GM23338 (cell line): ENCODE measurements around the gene TTLL5. TPM values are rescaled to one million over a fixed set of nuclear protein-coding genes. Genes with fewer than 3 reads are reported as not detected.

ENCODE experiments used
- ATAC-seq: fragments of 200-7000 bp; cut with Tn5 transposase; 3 replicates; pipeline ENCODE4 v1.9.1; 2020
- DNase-seq: peaks from one replicate; pipeline ENCODE4 v3.0.0-alpha.2; 2015; ENCODE audit warnings: low spot score
- H2AFZ ChIP-seq: fragments of 200-600 bp; sonication (generic); 2 replicates; pipeline ENCODE4 v1.8.0; 2016; ENCODE audit warnings: antibody characterized with exemption, mild to moderate bottlenecking, moderate library complexity
- H3F3A ChIP-seq: fragments of 200-600 bp; sonication (generic); replicated peaks from 2 replicates; pipeline ENCODE4 v1.8.0; 2017; ENCODE audit warnings: antibody characterized with exemption, mixed run types, low read depth
- H3K27ac ChIP-seq: fragments of 200-600 bp; sonication (generic); 2 replicates; pipeline ENCODE4 v1.6.1; 2016; ENCODE audit warnings: low read depth
- H3K27me3 ChIP-seq: fragments of 200-600 bp; sonication (generic); 2 replicates; pipeline ENCODE4 v1.8.0; 2016; ENCODE audit warnings: mild to moderate bottlenecking, mixed run types, moderate library complexity; ENCODE audit not compliant: insufficient read depth
- H3K36me3 ChIP-seq: fragments of 200-600 bp; sonication (generic); 2 replicates; pipeline ENCODE4 v1.8.0; 2016; ENCODE audit warnings: mild to moderate bottlenecking; ENCODE audit not compliant: insufficient read depth
- H3K4me1 ChIP-seq: fragments of 200-600 bp; sonication (generic); 2 replicates; pipeline ENCODE4 v1.8.0; 2016; ENCODE audit warnings: mild to moderate bottlenecking, moderate library complexity; ENCODE audit not compliant: insufficient read depth
- H3K4me2 ChIP-seq: fragments of 200-600 bp; sonication (generic); 2 replicates; pipeline ENCODE4 v1.7.1; 2017; ENCODE audit warnings: mixed run types
- H3K4me3 ChIP-seq: fragments of 200-600 bp; sonication (generic); 2 replicates; pipeline ENCODE4 v1.6.1; 2016; ENCODE audit warnings: mixed run types
- H3K79me2 ChIP-seq: fragments of 200-600 bp; sonication (generic); replicated peaks from 2 replicates; pipeline ENCODE4 v1.8.0; 2017; ENCODE audit warnings: mild to moderate bottlenecking; ENCODE audit not compliant: insufficient read depth
- H3K9me2 ChIP-seq: fragments of 200-600 bp; sonication (generic); 2 replicates; pipeline ENCODE4 v1.8.0; 2017; ENCODE audit not compliant: insufficient read depth
- H4K20me1 ChIP-seq: fragments of 200-600 bp; sonication (generic); replicated peaks from 2 replicates; pipeline ENCODE4 v1.8.0; 2017; ENCODE audit warnings: mild to moderate bottlenecking; ENCODE audit not compliant: insufficient read depth
- H3K27ac Mint-ChIP-seq: 2 replicates; pipeline ENCODE4 v1.8.0; 2020; ENCODE audit warnings: inconsistent platforms, mild to moderate bottlenecking, moderate library complexity, mixed read lengths
- H3K27me3 Mint-ChIP-seq: 3 replicates; pipeline ENCODE4 v1.8.0; 2022; ENCODE audit warnings: low read depth, mild to moderate bottlenecking, moderate library complexity, mixed read lengths, inconsistent platforms; ENCODE audit not compliant: insufficient read depth, poor library complexity
- H3K36me3 Mint-ChIP-seq: 3 replicates; pipeline ENCODE4 v1.8.0; 2021; ENCODE audit warnings: low read depth, mild to moderate bottlenecking, inconsistent platforms, moderate library complexity, mixed read lengths
- H3K4me1 Mint-ChIP-seq: 3 replicates; pipeline ENCODE4 v1.8.0; 2020; ENCODE audit warnings: mild to moderate bottlenecking, inconsistent platforms, mixed read lengths
- H3K4me3 Mint-ChIP-seq: 3 replicates; pipeline ENCODE4 v1.8.0; 2021; ENCODE audit warnings: moderate library complexity, mild to moderate bottlenecking, inconsistent platforms, mixed read lengths
- H3K9me3 Mint-ChIP-seq: 3 replicates; pipeline ENCODE4 v1.8.0; 2020; ENCODE audit warnings: moderate library complexity, mild to moderate bottlenecking, inconsistent platforms, mixed read lengths
- CREB1 ChIP-seq: fragments of 250-450 bp; sonication (Bioruptor Pico); IDR thresholded peaks from 2 replicates; pipeline ENCODE4 v1.5.0; 2020; ENCODE audit warnings: low read depth, mild to moderate bottlenecking, moderate library complexity
- EZH2phosphoT487 ChIP-seq: fragments of 200-600 bp; sonication (generic); IDR thresholded peaks from one replicate; pipeline ENCODE4 v1.8.1; 2018; ENCODE audit warnings: antibody characterized with exemption; ENCODE audit not compliant: unreplicated experiment
- JUNB ChIP-seq: IDR thresholded peaks from one replicate; pipeline ENCODE4 v1.6.1; 2016; ENCODE audit warnings: antibody characterized with exemption; ENCODE audit not compliant: unreplicated experiment
- POLR2AphosphoS5 ChIP-seq: IDR thresholded peaks from 2 replicates; pipeline ENCODE4 v1.6.1; 2016; ENCODE audit warnings: antibody characterized with exemption, low read depth
- REST ChIP-seq: IDR thresholded peaks from one replicate; pipeline ENCODE4 v1.6.1; 2018; ENCODE audit warnings: antibody characterized with exemption; ENCODE audit not compliant: unreplicated experiment
- ZNF114 ChIP-seq: fragments of 250-450 bp; sonication (Bioruptor Pico); IDR thresholded peaks from 2 replicates; pipeline ENCODE4 v1.5.0; 2020; ENCODE audit warnings: mild to moderate bottlenecking, moderate library complexity
- ZNF331 ChIP-seq: fragments of 250-450 bp; sonication (Bioruptor Pico); IDR thresholded peaks from 2 replicates; pipeline ENCODE4 v1.5.0; 2020; ENCODE audit warnings: low read depth, mild to moderate bottlenecking, moderate library complexity
- polyA plus RNA-seq: library from polyadenylated mRNA; unstranded; fragments of >200 nt; fragmentation: Nextera tagmentation; extraction: Ambion mirVana; gene quantifications from 2 replicates; pipeline ENCODE4 v1.2.1, GENCODE V29; 2016
- total RNA-seq: library from RNA; depleted of rRNA; stranded (reverse); fragments of >200 nt; shearing (Covaris generic); gene quantifications from 2 replicates; pipeline ENCODE4 v1.2.3, GENCODE V29; 2014
- TF ChIP-seq, protein P1 (sequence below), 2 experiments: fragments of 200-600 bp in 1 of 2; sonication (generic) in 1 of 2; conservative IDR thresholded peaks; 2 replicates each; pipeline versions ENCODE4 v1.5.1 to v1.6.1; 2016 to 2017; ENCODE audit warnings: antibody characterized with exemption in 2 of 2, low read depth in 2 of 2, mild to moderate bottlenecking in 2 of 2, moderate library complexity in 1 of 2
- TF ChIP-seq, protein P2 (sequence below): IDR thresholded peaks from 2 replicates; pipeline ENCODE4 v1.6.1; 2016; ENCODE audit warnings: antibody characterized with exemption

The TTLL5 gene
- total and polyA plus RNA-seq, 2 experiments from 2014 or later: 33.5 to 35.4 TPM

DNA sequence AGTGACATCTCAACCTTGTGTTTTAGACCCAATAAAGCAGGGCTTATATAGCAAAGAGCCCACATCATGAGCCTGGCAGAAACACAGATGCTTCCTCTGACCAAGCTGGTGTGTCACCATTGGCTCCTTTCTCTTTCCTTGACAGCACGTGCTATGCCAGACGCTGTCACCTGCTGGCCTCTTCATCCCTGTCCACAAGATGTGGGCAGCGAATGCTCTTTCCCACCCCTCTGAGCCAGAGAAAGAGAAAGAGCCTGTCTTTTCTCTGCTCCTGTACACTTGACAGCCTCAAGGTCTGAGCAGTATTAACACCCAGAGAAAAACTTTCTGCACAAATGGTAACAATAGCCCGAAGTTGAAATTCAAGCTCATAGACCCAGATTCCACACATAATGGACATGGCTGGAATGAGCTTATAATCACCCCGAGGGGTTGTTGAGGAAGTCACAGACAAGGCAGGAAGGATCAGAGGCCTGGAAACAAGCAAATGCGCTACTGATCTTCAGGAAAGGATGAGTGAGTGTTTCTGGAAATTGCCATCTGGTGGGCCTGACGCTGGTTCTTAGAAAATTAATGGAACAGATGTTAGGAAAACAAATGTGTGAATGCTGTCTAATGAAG lies 311.9 kb downstream of the TTLL5 start (continued):
- TF ChIP-seq, protein P1, sequence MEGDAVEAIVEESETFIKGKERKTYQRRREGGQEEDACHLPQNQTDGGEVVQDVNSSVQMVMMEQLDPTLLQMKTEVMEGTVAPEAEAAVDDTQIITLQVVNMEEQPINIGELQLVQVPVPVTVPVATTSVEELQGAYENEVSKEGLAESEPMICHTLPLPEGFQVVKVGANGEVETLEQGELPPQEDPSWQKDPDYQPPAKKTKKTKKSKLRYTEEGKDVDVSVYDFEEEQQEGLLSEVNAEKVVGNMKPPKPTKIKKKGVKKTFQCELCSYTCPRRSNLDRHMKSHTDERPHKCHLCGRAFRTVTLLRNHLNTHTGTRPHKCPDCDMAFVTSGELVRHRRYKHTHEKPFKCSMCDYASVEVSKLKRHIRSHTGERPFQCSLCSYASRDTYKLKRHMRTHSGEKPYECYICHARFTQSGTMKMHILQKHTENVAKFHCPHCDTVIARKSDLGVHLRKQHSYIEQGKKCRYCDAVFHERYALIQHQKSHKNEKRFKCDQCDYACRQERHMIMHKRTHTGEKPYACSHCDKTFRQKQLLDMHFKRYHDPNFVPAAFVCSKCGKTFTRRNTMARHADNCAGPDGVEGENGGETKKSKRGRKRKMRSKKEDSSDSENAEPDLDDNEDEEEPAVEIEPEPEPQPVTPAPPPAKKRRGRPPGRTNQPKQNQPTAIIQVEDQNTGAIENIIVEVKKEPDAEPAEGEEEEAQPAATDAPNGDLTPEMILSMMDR (conservative IDR thresholded peaks at IDR 0.05; ENCODE audit: low read depth in 2 of 2): no peak
- TF ChIP-seq ZNF114: no peak
- no peak for TF ChIP-seq POLR2AphosphoS5

- no peak overlapping the region for H3K27ac ChIP-seq
- H4K20me1 ChIP-seq: no peaks in the 10 kb centered on the region; the same call in 1 of the 2 replicates
- ATAC-seq (no peak), DNase-seq (peak; percentile 29)
- peak overlapping the region; percentile 32; the same call in 2 of the 3 replicates for H3K4me3 Mint-ChIP-seq
- 0 out of 2 replicates have a peak overlapping the region, but pooled peaks have one; percentile 14 for H2AFZ ChIP-seq
- no peaks in the 10 kb centered on the region for H3K9me2 ChIP-seq
- peaks cover 14% of the 10 kb centered on the region for H3K27me3 ChIP-seq
- H3K27me3 Mint-ChIP-seq: peaks cover 13% of the 10 kb centered on the region
- H3K79me2 ChIP-seq: no peaks in the 10 kb centered on the region
- H3K4me2 ChIP-seq: peak overlapping the region; percentile 46; the same call in 1 of the 2 replicates
- no peaks in the 10 kb centered on the region for H3K36me3 ChIP-seq
- no peaks in the 10 kb centered on the region for H3K36me3 Mint-ChIP-seq
- peaks cover 47% of the 10 kb centered on the region for H3K4me1 Mint-ChIP-seq
- no peak overlapping the region; the same call in 1 of the 2 replicates for H3K27ac Mint-ChIP-seq
- H3F3A ChIP-seq: no peaks in the 10 kb centered on the region
- H3K4me3 ChIP-seq: no peak overlapping the region
- H3K9me3 Mint-ChIP-seq: no peaks in the 10 kb centered on the region; the same call in 2 of the 3 replicates
- no peak for TF ChIP-seq EZH2phosphoT487
- TF ChIP-seq, protein P1 (conservative IDR thresholded peaks at IDR 0.05; ENCODE audit: low read depth in 2 of 2): peak in 1 of 2 experiments; percentile 54; a peak in 2 of 4 replicates
- no peak for TF ChIP-seq ZNF331
- TF ChIP-seq REST: no peak
- no peak for TF ChIP-seq JUNB
- TF ChIP-seq, protein P2, sequence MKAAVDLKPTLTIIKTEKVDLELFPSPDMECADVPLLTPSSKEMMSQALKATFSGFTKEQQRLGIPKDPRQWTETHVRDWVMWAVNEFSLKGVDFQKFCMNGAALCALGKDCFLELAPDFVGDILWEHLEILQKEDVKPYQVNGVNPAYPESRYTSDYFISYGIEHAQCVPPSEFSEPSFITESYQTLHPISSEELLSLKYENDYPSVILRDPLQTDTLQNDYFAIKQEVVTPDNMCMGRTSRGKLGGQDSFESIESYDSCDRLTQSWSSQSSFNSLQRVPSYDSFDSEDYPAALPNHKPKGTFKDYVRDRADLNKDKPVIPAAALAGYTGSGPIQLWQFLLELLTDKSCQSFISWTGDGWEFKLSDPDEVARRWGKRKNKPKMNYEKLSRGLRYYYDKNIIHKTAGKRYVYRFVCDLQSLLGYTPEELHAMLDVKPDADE: no peak
- no peak for TF ChIP-seq CREB1 (CRISPR knock-in tag)
- H3K4me1 ChIP-seq: peaks cover 34% of the 10 kb centered on the region
These were observed 316.0 kb downstream of the TTLL5 start for GRCh38 chr14:75976826-75977581.
